SU-DHL-6 (cell line): ENCODE data around the gene CROT.

ENCODE experiments used
- H2AFZ ChIP-seq: fragments of 200-600 bp; sonication (generic); 2 replicates; pipeline ENCODE4 v1.6.1; 2014; ENCODE audit warnings: low read depth, mild to moderate bottlenecking, moderate library complexity, mixed read lengths, antibody characterized with exemption, low read length; ENCODE audit not compliant: severe bottlenecking
- H3F3A ChIP-seq: fragments of 200-600 bp; shearing (Covaris generic); 2 replicates; pipeline ENCODE4 v1.6.0; 2016; ENCODE audit warnings: antibody characterized with exemption, mild to moderate bottlenecking; ENCODE audit not compliant: insufficient read depth
- H3K27ac ChIP-seq: fragments of 200-600 bp; sonication (generic); 2 replicates; pipeline ENCODE4 v1.5.1; 2016; ENCODE audit warnings: low read depth, mild to moderate bottlenecking, low read length, moderate library complexity, mixed read lengths
- H3K27me3 ChIP-seq: fragments of 200-600 bp; sonication (generic), shearing (Covaris generic); 2 replicates; pipeline ENCODE4 v1.6.0; 2014; ENCODE audit warnings: mild to moderate bottlenecking, low read length
- H3K36me3 ChIP-seq: fragments of 200-600 bp; sonication (generic); 2 replicates; pipeline ENCODE4 v1.6.1; 2014; ENCODE audit warnings: mild to moderate bottlenecking, low read length, mixed read lengths
- H3K4me2 ChIP-seq: fragments of 300-600, 200-600 bp; shearing (Covaris generic), sonication (generic); 2 replicates; pipeline ENCODE4 v1.6.0; 2014; ENCODE audit warnings: low read length, low read depth, mild to moderate bottlenecking; ENCODE audit not compliant: poor library complexity, severe bottlenecking
- H3K4me3 ChIP-seq: fragments of 200-600 bp; sonication (generic); 2 replicates; pipeline ENCODE4 v1.5.1; 2014; ENCODE audit warnings: antibody characterized with exemption, low read length, mild to moderate bottlenecking, mixed read lengths; ENCODE audit not compliant: insufficient read depth, poor library complexity, severe bottlenecking
- H3K79me2 ChIP-seq: fragments of 200-600 bp; sonication (generic); 2 replicates; pipeline ENCODE4 v1.6.1; 2014; ENCODE audit warnings: mild to moderate bottlenecking, low read length, moderate library complexity; ENCODE audit not compliant: insufficient read depth
- H3K9ac ChIP-seq: fragments of 200-600 bp; sonication (generic); 2 replicates; pipeline ENCODE4 v1.7.0; 2014; ENCODE audit warnings: mild to moderate bottlenecking, low read length
- H3K9me2 ChIP-seq: fragments of 200-600 bp; sonication (generic); replicated peaks from 2 replicates; pipeline ENCODE4 v1.6.1; 2014; ENCODE audit warnings: low read length; ENCODE audit not compliant: insufficient read depth
- H3K9me3 ChIP-seq: fragments of 200-600 bp; sonication (generic); 2 replicates; pipeline ENCODE4 v1.6.1; 2014; ENCODE audit warnings: low read length, mixed read lengths; ENCODE audit not compliant: insufficient read depth
- H4K20me1 ChIP-seq: fragments of 200-600 bp; sonication (generic); 2 replicates; pipeline ENCODE4 v1.6.1; 2014; ENCODE audit warnings: low read depth, mild to moderate bottlenecking, antibody characterized with exemption, low read length, moderate library complexity, mixed read lengths
- EZH2phosphoT487 ChIP-seq: fragments of 200-600 bp; sonication (generic), shearing (Covaris generic); conservative IDR thresholded peaks from 2 replicates; pipeline ENCODE4 v1.6.1; 2018; ENCODE audit warnings: mild to moderate bottlenecking, antibody characterized with exemption, low read length, moderate library complexity, mixed read lengths
- TF ChIP-seq, protein P1 (sequence below): fragments of 200-600 bp; sonication (generic); IDR thresholded peaks from one replicate; pipeline ENCODE4 v1.5.1; 2017; ENCODE audit warnings: antibody characterized with exemption, mild to moderate bottlenecking, low read length, moderate library complexity; ENCODE audit not compliant: insufficient read depth, poor library complexity, severe bottlenecking

CROT gene

GRCh38 chr7:87341441-87341840 is 4.0 kb upstream of the CROT start:
- Histone ChIP-seq H3F3A (no peaks in the 10 kb centered on the region), H3K9ac (no peak overlapping the region), H3K27me3 (no peaks in the 10 kb centered on the region), H3K4me2 (no peak overlapping the region), H3K36me3 (0 out of 2 replicates have a peak, but pooled peaks cover 8% of the 10 kb centered on the region), H3K9me2 (no peaks in the 10 kb centered on the region), H3K27ac (no peak overlapping the region), H3K79me2 (peaks cover 15% of the 10 kb centered on the region; the same call in 1 of the 2 replicates), H3K9me3 (no peaks in the 10 kb centered on the region), H3K4me3 (no peak overlapping the region), H2AFZ (no peak overlapping the region), H4K20me1 (no peaks in the 10 kb centered on the region)
- TF ChIP-seq EZH2phosphoT487, result no peak
- TF ChIP-seq, protein P1, sequence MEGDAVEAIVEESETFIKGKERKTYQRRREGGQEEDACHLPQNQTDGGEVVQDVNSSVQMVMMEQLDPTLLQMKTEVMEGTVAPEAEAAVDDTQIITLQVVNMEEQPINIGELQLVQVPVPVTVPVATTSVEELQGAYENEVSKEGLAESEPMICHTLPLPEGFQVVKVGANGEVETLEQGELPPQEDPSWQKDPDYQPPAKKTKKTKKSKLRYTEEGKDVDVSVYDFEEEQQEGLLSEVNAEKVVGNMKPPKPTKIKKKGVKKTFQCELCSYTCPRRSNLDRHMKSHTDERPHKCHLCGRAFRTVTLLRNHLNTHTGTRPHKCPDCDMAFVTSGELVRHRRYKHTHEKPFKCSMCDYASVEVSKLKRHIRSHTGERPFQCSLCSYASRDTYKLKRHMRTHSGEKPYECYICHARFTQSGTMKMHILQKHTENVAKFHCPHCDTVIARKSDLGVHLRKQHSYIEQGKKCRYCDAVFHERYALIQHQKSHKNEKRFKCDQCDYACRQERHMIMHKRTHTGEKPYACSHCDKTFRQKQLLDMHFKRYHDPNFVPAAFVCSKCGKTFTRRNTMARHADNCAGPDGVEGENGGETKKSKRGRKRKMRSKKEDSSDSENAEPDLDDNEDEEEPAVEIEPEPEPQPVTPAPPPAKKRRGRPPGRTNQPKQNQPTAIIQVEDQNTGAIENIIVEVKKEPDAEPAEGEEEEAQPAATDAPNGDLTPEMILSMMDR, result no peak

DNA sequence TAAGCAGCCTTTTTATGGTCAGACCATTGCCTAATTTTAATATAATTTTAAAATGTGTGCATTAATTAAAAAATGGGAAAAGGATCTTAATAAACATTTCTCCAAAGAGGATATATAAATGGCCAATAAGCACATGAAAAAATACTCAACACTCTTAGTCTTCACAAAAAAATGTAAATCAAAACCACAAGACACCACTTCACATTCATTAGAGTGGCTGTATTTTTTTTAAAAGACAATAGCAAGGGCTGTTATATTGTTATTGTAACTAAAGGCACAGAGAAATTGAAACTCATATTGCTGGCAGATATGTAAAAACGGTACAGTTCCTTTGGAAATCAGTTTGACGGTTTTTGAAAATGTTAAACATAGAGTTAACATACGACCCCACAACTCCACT is 3.2 kb upstream of the CROT start:
- Histone ChIP-seq H3K27ac (no peak overlapping the region), H2AFZ (no peak overlapping the region), H3K9me3 (no peaks in the 10 kb centered on the region)

DNA sequence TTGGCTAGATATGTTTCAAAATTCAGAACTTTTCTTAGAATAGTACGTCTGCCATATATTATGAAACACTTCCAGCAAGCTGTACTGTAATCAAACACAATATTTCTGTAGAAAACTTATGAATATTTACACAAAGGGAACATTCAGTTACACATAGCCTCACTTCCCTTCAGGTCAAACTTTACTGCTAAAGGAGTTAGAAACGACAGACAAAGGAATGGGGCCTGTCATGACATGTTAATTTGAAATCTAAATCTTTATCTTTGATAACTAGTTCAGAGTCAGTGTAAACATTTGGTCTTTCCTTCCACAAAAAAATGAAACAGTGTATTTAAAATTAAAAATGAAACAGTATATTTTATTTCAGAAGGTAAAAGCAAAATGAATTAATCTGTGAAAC is 1.0 kb upstream of the CROT start:
- TF ChIP-seq EZH2phosphoT487, result no peak
- TF ChIP-seq, protein P1, result no peak
- Histone ChIP-seq H3F3A (no peaks in the 10 kb centered on the region), H3K27me3 (no peaks in the 10 kb centered on the region), H3K36me3 (peaks cover 19% of the 10 kb centered on the region; the same call in 1 of the 2 replicates), H3K4me3 (peak overlapping the region; percentile 94), H3K4me2 (peak overlapping the region; percentile 94), H3K9me2 (no peaks in the 10 kb centered on the region), H2AFZ (peak overlapping the region; percentile 96), H3K79me2 (peaks cover 15% of the 10 kb centered on the region; the same call in 1 of the 2 replicates), H3K9ac (peak overlapping the region; percentile 69), H3K27ac (peak overlapping the region; percentile 31), H3K9me3 (no peaks in the 10 kb centered on the region), H4K20me1 (no peaks in the 10 kb centered on the region)

More for the DNA sequence above, 3.2 kb upstream of the CROT start:
- Histone ChIP-seq H3K9me2 (no peaks in the 10 kb centered on the region), H3K36me3 (0 out of 2 replicates have a peak, but pooled peaks cover 8% of the 10 kb centered on the region), H3K27me3 (no peaks in the 10 kb centered on the region), H4K20me1 (no peaks in the 10 kb centered on the region), H3F3A (no peaks in the 10 kb centered on the region), H3K4me3 (no peak overlapping the region), H3K9ac (no peak overlapping the region), H3K79me2 (peaks cover 15% of the 10 kb centered on the region; the same call in 1 of the 2 replicates), H3K4me2 (no peak overlapping the region)
- no peak for TF ChIP-seq EZH2phosphoT487
- TF ChIP-seq, protein P1, result no peak
